ENCODE measurements around the gene SEMA3B. TPM values are rescaled to one million over a fixed set of nuclear protein-coding genes. Genes with fewer than 3 reads are reported as not detected.

Gene SEMA3B
- total RNA-seq, 6 donors from 2014 or later, result 98.3 to 242 (median 122) TPM

DNA sequence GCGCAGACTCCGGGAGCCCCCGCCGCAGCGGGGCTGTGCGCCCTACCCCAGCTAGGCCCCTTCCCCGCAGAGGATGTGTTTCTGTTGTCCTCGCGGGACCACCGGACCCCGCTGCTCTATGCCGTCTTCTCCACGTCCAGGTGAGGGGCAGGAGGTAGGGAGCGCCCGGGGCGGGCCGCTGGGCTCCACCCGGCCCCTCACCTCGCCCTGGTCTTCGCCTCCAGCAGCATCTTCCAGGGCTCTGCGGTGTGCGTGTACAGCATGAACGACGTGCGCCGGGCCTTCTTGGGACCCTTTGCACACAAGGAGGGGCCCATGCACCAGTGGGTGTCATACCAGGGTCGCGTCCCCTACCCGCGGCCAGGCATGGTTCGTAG lies 4.7 kb downstream of the SEMA3B start:
- DNase-seq (no peak), ATAC-seq (ENCODE audit: low FRiP score in 2 of 2) (no peak)
- peaks cover 0 to 28% (median 8%) of the 10 kb centered on the region in 4 donors for H3K36me3 ChIP-seq
- H3K4me1 ChIP-seq, result peaks cover 29 to 63% (median 45%) of the 10 kb centered on the region in 4 donors
- 55 to 66% methylated on average over 12 to 31 of the region's 31 CpGs for WGBS, 2 donors
- no peaks in the 10 kb centered on the region for H3K9me3 ChIP-seq
- peak overlapping the region in 2 of 4 donors; percentile 60 to 65 for H3K27ac ChIP-seq
- peak overlapping the region in 3 of 4 donors; percentile 27 to 48 (median 46) for H3K4me3 ChIP-seq
- no peak for TF ChIP-seq POLR2A (IDR thresholded peaks at IDR 0.05)
- no peak for TF ChIP-seq EP300 (IDR thresholded peaks at IDR 0.05)
- no peak for TF ChIP-seq POLR2AphosphoS5 (IDR thresholded peaks at IDR 0.05)
- TF ChIP-seq, protein P1, sequence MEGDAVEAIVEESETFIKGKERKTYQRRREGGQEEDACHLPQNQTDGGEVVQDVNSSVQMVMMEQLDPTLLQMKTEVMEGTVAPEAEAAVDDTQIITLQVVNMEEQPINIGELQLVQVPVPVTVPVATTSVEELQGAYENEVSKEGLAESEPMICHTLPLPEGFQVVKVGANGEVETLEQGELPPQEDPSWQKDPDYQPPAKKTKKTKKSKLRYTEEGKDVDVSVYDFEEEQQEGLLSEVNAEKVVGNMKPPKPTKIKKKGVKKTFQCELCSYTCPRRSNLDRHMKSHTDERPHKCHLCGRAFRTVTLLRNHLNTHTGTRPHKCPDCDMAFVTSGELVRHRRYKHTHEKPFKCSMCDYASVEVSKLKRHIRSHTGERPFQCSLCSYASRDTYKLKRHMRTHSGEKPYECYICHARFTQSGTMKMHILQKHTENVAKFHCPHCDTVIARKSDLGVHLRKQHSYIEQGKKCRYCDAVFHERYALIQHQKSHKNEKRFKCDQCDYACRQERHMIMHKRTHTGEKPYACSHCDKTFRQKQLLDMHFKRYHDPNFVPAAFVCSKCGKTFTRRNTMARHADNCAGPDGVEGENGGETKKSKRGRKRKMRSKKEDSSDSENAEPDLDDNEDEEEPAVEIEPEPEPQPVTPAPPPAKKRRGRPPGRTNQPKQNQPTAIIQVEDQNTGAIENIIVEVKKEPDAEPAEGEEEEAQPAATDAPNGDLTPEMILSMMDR (IDR thresholded peaks at IDR 0.05), result no peak
- peaks cover 0 to 13% (median 5%) of the 10 kb centered on the region in 4 donors for H3K27me3 ChIP-seq

DNA sequence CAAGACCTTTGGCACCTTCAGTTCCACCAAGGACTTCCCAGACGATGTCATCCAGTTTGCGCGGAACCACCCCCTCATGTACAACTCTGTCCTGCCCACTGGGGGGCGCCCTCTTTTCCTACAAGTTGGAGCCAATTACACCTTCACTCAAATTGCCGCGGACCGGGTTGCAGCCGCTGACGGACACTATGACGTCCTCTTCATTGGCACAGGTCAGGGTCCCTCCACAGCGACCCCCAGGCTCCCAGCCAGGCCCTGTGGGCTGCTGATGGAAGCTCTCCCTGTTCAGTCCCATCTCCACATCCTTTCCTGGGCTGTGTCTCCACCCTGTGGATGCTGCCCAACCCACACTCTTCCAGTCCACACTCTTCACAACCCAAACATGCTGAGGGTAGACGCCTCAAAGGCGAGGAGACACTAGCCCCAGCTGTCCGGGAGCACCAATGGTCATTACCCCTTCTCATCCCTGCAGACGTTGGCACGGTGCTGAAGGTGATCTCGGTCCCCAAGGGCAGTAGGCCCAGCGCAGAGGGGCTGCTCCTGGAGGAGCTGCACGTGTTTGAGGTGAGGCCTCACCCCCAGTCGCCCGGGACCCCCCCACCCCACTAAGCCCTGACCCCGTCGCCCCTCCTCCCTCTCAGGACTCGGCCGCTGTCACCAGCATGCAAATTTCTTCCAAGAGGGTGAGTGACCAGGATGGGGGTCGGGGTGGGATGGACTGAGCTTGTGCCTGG lies 5.6 kb downstream of the SEMA3B start:
- peak; percentile 24 to 51 for ATAC-seq (ENCODE audit: low FRiP score in 2 of 2)
- no peak overlapping the region for H3K27ac ChIP-seq
- H3K4me3 ChIP-seq, result peak overlapping the region in 1 of 4 donors; percentile 48
- peak in 1 of 2 donors; percentile 80 for DNase-seq
- H3K27me3 ChIP-seq, result peaks cover 0 to 13% (median 5%) of the 10 kb centered on the region in 4 donors
- TF ChIP-seq POLR2AphosphoS5 (IDR thresholded peaks at IDR 0.05) (no peak), EP300 (IDR thresholded peaks at IDR 0.05) (no peak), POLR2A (IDR thresholded peaks at IDR 0.05) (no peak)
- TF ChIP-seq, protein P1 (IDR thresholded peaks at IDR 0.05), result peak; percentile 73 to 83 (median 82)
- peaks cover 22 to 54% (median 38%) of the 10 kb centered on the region in 4 donors for H3K4me1 ChIP-seq
- H3K9me3 ChIP-seq, result no peaks in the 10 kb centered on the region
- WGBS, 2 donors, result 35 to 39% methylated on average over 18 to 26 of the region's 26 CpGs
- peaks cover 0 to 28% (median 8%) of the 10 kb centered on the region in 4 donors for H3K36me3 ChIP-seq

DNA sequence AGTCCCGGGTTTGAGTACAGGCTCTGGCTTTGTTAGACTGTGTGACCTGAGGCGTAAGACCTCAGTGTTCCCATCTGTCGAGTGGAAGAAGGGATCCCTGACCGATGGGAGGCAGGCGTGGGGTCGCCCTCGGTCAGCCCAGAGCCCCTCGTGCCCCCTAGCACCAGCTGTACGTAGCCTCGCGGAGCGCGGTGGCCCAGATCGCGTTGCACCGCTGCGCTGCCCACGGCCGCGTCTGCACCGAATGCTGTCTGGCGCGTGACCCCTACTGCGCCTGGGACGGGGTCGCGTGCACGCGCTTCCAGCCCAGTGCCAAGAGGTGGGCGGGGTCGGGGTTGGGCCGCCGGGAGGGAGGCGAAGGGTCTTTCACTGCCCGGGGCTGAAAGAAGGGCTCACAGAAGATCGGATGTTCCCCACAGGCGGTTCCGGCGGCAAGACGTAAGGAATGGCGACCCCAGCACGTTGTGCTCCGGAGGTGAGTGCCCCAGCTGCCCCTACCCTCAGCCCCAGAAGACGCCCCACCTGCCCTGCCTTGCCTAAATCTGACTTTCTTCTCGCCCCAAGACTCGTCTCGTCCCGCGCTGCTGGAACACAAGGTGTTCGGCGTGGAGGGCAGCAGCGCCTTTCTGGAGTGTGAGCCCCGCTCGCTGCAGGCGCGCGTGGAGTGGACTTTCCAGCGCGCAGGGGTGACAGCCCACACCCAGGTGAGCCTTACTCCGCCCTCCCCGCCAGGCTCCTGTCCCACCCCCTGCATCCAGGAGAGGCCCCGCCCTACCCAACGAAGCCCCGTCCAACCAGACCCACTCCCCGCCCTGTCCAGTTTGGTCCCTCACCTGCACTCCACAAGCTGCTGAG lies 6.4 kb downstream of the SEMA3B start:
- ATAC-seq (ENCODE audit: low FRiP score in 2 of 2) (no peak), DNase-seq (peak in 1 of 2 donors; percentile 87)
- Histone ChIP-seq H3K9me3 (no peaks in the 10 kb centered on the region), H3K4me3 (no peak overlapping the region), H3K27ac (no peak overlapping the region), H3K36me3 (peaks cover 0 to 28% (median 8%) of the 10 kb centered on the region in 4 donors), H3K4me1 (peaks cover 22 to 47% (median 31%) of the 10 kb centered on the region in 4 donors), H3K27me3 (peaks cover 0 to 13% (median 5%) of the 10 kb centered on the region in 4 donors)
- 77 to 91% methylated on average over 15 to 65 of the region's 65 CpGs for WGBS, 2 donors
- no peak for TF ChIP-seq POLR2A (IDR thresholded peaks at IDR 0.05)
- no peak for TF ChIP-seq POLR2AphosphoS5 (IDR thresholded peaks at IDR 0.05)
- TF ChIP-seq, protein P1 (IDR thresholded peaks at IDR 0.05), result no peak
- no peak for TF ChIP-seq EP300 (IDR thresholded peaks at IDR 0.05)

DNA sequence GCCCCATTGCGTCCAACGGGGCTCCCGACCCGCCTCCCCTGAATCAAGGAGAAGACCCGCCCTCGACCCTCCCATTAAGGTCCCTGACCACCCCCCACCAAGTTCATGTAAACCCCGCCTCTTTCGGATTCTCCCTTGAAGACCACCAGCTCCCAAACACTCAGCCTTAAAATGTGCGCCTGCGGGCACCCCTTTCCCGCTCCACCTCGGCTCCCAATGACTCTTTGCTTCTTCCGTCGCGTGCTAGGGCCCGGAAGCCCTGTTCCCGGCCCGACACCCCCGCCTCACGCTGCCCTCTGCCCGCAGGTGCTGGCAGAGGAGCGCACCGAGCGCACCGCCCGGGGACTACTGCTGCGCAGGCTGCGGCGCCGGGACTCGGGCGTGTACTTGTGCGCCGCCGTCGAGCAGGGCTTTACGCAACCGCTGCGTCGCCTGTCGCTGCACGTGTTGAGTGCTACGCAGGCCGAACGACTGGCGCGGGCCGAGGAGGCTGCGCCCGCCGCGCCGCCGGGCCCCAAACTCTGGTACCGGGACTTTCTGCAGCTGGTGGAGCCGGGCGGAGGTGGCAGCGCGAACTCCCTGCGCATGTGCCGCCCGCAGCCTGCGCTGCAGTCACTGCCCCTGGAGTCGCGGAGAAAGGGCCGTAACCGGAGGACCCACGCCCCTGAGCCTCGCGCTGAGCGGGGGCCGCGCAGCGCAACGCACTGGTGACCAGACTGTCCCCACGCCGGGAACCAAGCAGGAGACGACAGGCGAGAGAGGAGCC lies 7.2 kb downstream of the SEMA3B start:
- Histone ChIP-seq H3K4me1 (peaks cover 21 to 43% (median 28%) of the 10 kb centered on the region in 4 donors), H3K36me3 (peaks cover 0 to 28% (median 8%) of the 10 kb centered on the region in 4 donors), H3K27me3 (peaks cover 0 to 13% (median 5%) of the 10 kb centered on the region in 4 donors), H3K9me3 (no peaks in the 10 kb centered on the region), H3K4me3 (no peak overlapping the region), H3K27ac (no peak overlapping the region)
- ATAC-seq (ENCODE audit: low FRiP score in 2 of 2), result no peak
- DNase-seq, result peak in 1 of 2 donors; percentile 87
- 71 to 77% methylated on average over 34 to 73 of the region's 79 CpGs for WGBS, 2 donors
- TF ChIP-seq, protein P1 (IDR thresholded peaks at IDR 0.05), result no peak
- TF ChIP-seq POLR2A (IDR thresholded peaks at IDR 0.05) (no peak), POLR2AphosphoS5 (IDR thresholded peaks at IDR 0.05) (no peak), EP300 (IDR thresholded peaks at IDR 0.05) (no peak)

Measured in upper lobe of left lung (tissue), 6 donors.